ENCODE measurements around the gene SLC38A9.
A peak's percentile ranks its signal among the peaks of the same experiment; 100 is the strongest.

SLC38A9 gene

GRCh38 chr5:55692509-55692908, 19.6 kb downstream of the SLC38A9 start:
- TF ChIP-seq CTCF (IDR thresholded peaks at IDR 0.05; ENCODE audit: low read depth, low read length): no peak
- DNase-seq (ENCODE audit: extremely low read depth, low read depth): no peak

- no peak for TF ChIP-seq CTCF (IDR thresholded peaks at IDR 0.05; ENCODE audit: low read depth, low read length)
- no peak for DNase-seq (ENCODE audit: extremely low read depth, low read depth)
Observed at GRCh38 chr5:55692106-55692417, 20.1 kb downstream of the SLC38A9 start.

- DNase-seq (ENCODE audit: extremely low read depth, low read depth): no peak
- TF ChIP-seq CTCF (IDR thresholded peaks at IDR 0.05; ENCODE audit: low read depth, low read length): peak; percentile 49
Observed at GRCh38 chr5:55691265-55692105, 20.6 kb downstream of the SLC38A9 start.

GRCh38 chr5:55682071-55682470, 30.1 kb downstream of the SLC38A9 start:
- no peak for TF ChIP-seq CTCF (IDR thresholded peaks at IDR 0.05; ENCODE audit: low read depth, low read length)
- no peak for DNase-seq (ENCODE audit: extremely low read depth, low read depth)

GRCh38 chr5:55681301-55681700, 30.8 kb downstream of the SLC38A9 start:
- TF ChIP-seq CTCF (IDR thresholded peaks at IDR 0.05; ENCODE audit: low read depth, low read length): no peak
- no peak for DNase-seq (ENCODE audit: extremely low read depth, low read depth)

- no peak for DNase-seq (ENCODE audit: extremely low read depth, low read depth)
- no peak for TF ChIP-seq CTCF (IDR thresholded peaks at IDR 0.05; ENCODE audit: low read depth, low read length)
Observed at GRCh38 chr5:55680353-55680752, 31.8 kb downstream of the SLC38A9 start.

GRCh38 chr5:55679556-55679955, 32.6 kb downstream of the SLC38A9 start:
- DNase-seq (ENCODE audit: extremely low read depth, low read depth): no peak
- TF ChIP-seq CTCF (IDR thresholded peaks at IDR 0.05; ENCODE audit: low read depth, low read length): no peak

All from AG09319 (cell line).